Lower lobe of right lung (tissue), 2 donors: Measurements from ENCODE around the gene LILRB4. TPM values are rescaled to one million over a fixed set of nuclear protein-coding genes. Genes with fewer than 3 reads are reported as not detected.
"Not testable (repeated sequence)": the region's sequence is repeated elsewhere in the genome, so short reads cannot be mapped to it uniquely, and the experiment has no call there.

Source experiments
- ATAC-seq, 2 donors: fragments of 200-7000 bp; cut with Tn5 transposase; one replicate each; pipeline ENCODE4 v1.9.1; 2020 to 2022; ENCODE audit warnings: mild to moderate bottlenecking in 2 of 2, moderate library complexity in 2 of 2
- DNase-seq: peaks from one replicate; pipeline ENCODE4 v3.0.0-alpha.2; 2020
- H3K27ac ChIP-seq: fragments of 200-600 bp; one replicate; pipeline ENCODE4 v1.8.0; 2022
- H3K27me3 ChIP-seq: fragments of 200-600 bp; one replicate; pipeline ENCODE4 v1.8.0; 2022; ENCODE audit warnings: low read depth
- H3K36me3 ChIP-seq: fragments of 200-600 bp; one replicate; pipeline ENCODE4 v1.8.0; 2022; ENCODE audit warnings: mild to moderate bottlenecking
- H3K4me1 ChIP-seq: fragments of 200-600 bp; one replicate; pipeline ENCODE4 v1.8.0; 2022
- H3K4me3 ChIP-seq: fragments of 200-600 bp; one replicate; pipeline ENCODE4 v1.8.0; 2022; ENCODE audit warnings: mild to moderate bottlenecking
- H3K9me3 ChIP-seq: fragments of 200-600 bp; one replicate; pipeline ENCODE4 v1.8.0; 2022
- intact Hi-C: fragments of 100-400 bp; cut with DNase I; formaldehyde crosslinking; loops from one replicate; pipeline ENCODE4 v1.11.0; 2022
- total RNA-seq: library from RNA; stranded (reverse); fragmentation: NEBNext Ultra II Directional; extraction: Animal tissue kit (Norgen Biotek cat#: 25700); gene quantifications from one replicate; pipeline ENCODE4 v1.2.1, GENCODE V29; 2021
- TF ChIP-seq, protein P1 (sequence below): fragments of 200-600 bp; IDR thresholded peaks from one replicate; pipeline ENCODE4 v1.8.0; 2022; ENCODE audit warnings: antibody characterized with exemption, mild to moderate bottlenecking
- donor health status: DM: no; HTN: yes; CAD: no; lungs with severe emphysema.

Gene LILRB4
- total RNA-seq, 1 donor from 2014 or later = 43.7 TPM

DNA sequence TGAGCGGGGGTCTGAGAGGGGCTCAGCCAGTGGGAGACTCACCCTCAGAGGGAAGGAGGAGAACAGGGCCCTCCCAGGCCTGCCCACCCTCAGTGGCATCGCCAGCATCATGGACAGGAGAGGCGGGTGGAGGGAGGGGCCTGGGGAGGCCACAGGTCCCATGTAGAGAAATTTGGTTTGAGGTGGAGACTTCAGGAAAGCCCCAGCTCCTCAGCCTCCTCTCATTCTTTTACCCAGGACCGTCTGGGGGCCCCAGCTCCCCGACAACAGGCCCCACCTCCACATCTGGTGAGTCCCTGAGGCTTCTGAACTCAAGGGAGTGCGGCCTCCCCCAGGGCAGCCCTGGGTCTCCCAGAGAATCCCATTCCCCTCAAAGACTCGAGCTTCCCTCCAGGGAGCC is 29.4 kb upstream of the LILRB4 start:
- Histone ChIP-seq H3K27me3 (peaks cover 23% of the 10 kb centered on the region), H3K4me1 (no peaks in the 10 kb centered on the region), H3K36me3 (no peaks in the 10 kb centered on the region), H3K4me3 (no peak overlapping the region), H3K27ac (no peak overlapping the region), H3K9me3 (no peaks in the 10 kb centered on the region)
- TF ChIP-seq, protein P1, sequence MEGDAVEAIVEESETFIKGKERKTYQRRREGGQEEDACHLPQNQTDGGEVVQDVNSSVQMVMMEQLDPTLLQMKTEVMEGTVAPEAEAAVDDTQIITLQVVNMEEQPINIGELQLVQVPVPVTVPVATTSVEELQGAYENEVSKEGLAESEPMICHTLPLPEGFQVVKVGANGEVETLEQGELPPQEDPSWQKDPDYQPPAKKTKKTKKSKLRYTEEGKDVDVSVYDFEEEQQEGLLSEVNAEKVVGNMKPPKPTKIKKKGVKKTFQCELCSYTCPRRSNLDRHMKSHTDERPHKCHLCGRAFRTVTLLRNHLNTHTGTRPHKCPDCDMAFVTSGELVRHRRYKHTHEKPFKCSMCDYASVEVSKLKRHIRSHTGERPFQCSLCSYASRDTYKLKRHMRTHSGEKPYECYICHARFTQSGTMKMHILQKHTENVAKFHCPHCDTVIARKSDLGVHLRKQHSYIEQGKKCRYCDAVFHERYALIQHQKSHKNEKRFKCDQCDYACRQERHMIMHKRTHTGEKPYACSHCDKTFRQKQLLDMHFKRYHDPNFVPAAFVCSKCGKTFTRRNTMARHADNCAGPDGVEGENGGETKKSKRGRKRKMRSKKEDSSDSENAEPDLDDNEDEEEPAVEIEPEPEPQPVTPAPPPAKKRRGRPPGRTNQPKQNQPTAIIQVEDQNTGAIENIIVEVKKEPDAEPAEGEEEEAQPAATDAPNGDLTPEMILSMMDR = no peak
- ATAC-seq (no peak), DNase-seq (no peak)
- intact Hi-C loops = no loop called here

DNA sequence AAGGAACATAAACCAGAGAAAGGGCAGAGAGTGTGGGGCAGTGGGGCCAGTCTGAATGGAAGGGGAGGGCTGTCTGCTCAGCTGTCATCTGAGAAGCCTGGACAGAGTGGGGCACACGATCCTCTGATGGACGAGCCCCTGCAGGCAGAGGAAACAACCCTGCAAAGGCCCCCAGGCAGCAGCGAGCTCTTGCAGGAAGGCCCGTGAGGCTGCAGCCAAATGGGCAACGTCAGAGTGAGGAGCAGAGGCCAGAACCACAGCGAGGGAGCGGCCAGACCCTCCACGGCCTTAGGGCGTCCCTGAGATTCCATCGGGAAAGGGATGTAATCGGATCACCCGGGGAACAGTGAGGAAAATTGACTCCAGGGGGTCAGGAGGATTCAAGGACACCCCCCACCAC is 26.7 kb upstream of the LILRB4 start:
- H3K4me1 ChIP-seq, intact Hi-C loops, DNase-seq, H3K27ac ChIP-seq, H3K9me3 ChIP-seq, H3K4me3 ChIP-seq, H3K36me3 ChIP-seq, ATAC-seq: not testable (repeated sequence)
- H3K27me3 ChIP-seq = peaks cover 20% of the 10 kb centered on the region

DNA sequence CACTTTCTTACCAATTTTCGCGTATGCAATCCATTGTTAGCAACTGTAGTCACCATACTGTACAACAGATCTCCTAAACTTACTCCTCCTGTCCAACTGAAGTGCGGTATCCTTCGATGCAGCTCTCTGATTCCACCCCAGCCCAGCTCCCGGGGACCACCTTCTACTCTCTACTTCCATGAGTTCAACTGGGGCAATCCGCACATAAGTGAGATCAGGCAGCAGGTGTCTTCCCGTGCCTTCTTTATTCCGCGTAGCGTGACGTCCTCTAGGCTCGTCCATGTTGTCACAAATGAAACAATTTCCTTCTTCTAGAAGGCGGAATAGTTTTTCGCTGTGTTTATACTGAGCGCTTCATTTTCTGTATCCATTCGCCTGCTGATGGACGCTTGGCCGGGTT is 24.1 kb upstream of the LILRB4 start:
- ATAC-seq (no peak), DNase-seq (no peak)
- Histone ChIP-seq H3K36me3 (no peaks in the 10 kb centered on the region), H3K4me3 (no peak overlapping the region), H3K27me3 (peaks cover 19% of the 10 kb centered on the region), H3K4me1 (no peaks in the 10 kb centered on the region), H3K27ac (no peak overlapping the region), H3K9me3 (no peaks in the 10 kb centered on the region)
- TF ChIP-seq, protein P1 = no peak
- intact Hi-C loops = no loop called here

DNA sequence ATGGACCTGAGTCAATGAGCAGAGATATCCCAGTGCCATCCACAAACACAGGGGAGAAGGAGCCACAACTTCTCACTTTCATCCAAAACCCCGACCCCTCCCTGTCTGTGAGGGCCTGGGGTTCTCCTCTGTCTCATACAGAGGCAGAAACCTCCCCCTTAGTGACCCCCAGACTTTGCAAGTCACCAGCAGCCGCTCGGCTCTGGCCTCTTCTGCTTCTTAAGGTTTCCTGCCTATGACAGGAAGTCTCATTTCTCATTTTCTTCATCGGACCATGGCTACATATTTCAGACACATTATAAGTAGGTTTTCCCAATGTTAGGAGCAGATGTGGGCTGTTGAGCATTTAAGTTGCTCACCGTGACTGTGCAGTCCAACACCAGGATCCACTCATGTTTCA is 19.8 kb upstream of the LILRB4 start:
- Histone ChIP-seq H3K27me3 (peaks cover 18% of the 10 kb centered on the region), H3K27ac (peak overlapping the region; percentile 31)
- H3K4me3 ChIP-seq, intact Hi-C loops, H3K9me3 ChIP-seq, DNase-seq, H3K36me3 ChIP-seq, H3K4me1 ChIP-seq: not testable (repeated sequence)
- ATAC-seq = peak; percentile 49 to 66

DNA sequence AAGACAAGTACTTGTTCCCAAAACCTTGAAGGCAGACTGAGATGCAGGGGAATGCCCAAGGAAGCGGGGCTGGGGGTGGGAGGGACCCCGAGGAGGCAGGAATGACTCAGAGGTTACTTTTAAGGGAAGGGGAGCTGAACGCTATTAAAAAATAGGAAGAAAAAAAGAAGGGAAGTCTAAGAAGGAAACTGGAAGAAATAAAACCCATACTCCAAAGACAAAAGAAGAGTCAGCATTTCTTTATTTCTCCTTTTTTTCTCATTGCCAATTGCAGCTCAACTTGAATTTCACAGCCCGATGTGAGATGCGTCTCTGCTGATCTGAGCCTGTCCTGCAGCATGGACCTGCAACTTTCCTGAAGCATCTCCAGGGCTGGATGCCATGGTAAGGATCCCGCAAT is 19.2 kb upstream of the LILRB4 start:
- H3K27ac ChIP-seq, DNase-seq, H3K4me3 ChIP-seq, H3K4me1 ChIP-seq, H3K9me3 ChIP-seq, H3K36me3 ChIP-seq, intact Hi-C loops: not testable (repeated sequence)
- peak; percentile 37 to 62 for ATAC-seq
- peaks cover 18% of the 10 kb centered on the region for H3K27me3 ChIP-seq

DNA sequence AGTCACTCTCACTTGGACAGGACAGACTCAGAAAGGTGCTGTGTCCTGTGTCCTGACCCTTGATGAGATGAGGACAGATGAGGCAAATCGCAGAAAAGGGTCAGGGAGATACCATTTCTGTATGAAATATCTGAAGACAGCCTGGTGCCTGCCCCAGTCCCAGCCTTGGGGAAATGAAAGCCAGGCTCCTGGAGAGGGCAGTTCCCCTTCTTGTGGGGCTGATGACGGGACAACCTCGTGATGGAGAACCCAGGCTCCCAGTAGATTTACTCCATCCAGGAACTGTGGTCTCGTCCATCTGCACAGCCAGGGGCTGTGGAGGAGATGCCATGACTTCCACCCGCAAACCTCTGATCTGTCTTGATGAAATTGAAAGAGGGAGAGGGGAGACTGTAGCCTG is 18.7 kb upstream of the LILRB4 start:
- Histone ChIP-seq H3K4me3 (no peak overlapping the region), H3K27me3 (peaks cover 18% of the 10 kb centered on the region), H3K36me3 (no peaks in the 10 kb centered on the region), H3K9me3 (no peaks in the 10 kb centered on the region), H3K27ac (no peak overlapping the region), H3K4me1 (no peaks in the 10 kb centered on the region)
- TF ChIP-seq, protein P1 = no peak
- DNase-seq (peak; percentile 71), ATAC-seq (peak; percentile 80 to 86)
- intact Hi-C loops = no loop called here

DNA sequence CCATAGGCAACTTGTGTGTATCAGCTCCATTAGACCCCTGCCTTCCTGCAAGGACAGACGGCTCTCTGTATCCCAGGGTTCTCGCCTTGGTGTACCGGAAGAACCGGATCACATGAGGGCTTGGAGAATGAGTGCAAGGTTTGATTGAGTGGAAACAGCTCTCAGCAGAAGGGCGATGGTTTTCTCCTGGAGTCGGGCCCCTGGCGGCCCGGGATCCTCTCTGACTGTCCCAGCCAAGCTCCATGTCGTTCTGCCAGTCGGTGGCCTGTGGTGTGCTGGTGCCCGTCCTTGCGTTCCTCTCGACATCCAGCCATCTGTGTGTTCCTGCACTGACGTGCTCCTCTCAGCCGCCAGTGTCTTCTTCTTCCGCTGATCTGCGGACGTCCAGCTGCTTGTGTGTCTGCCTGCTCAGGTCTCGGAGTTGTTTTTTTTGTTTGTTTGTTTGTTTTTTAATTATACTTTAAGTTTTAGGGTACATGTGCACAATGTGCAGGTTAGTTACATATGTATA is 16.4 kb upstream of the LILRB4 start:
- intact Hi-C loops = no loop called here
- no peaks in the 10 kb centered on the region for H3K9me3 ChIP-seq
- no peak for DNase-seq
- peaks cover 18% of the 10 kb centered on the region for H3K27me3 ChIP-seq
- TF ChIP-seq, protein P1 = no peak
- no peak for ATAC-seq
- no peak overlapping the region for H3K27ac ChIP-seq
- no peaks in the 10 kb centered on the region for H3K36me3 ChIP-seq
- H3K4me3 ChIP-seq = no peak overlapping the region
- no peaks in the 10 kb centered on the region for H3K4me1 ChIP-seq
